RWPE2 (cell line): ENCODE results near the gene CDIP1.
A peak's percentile ranks its signal among the peaks of the same experiment; 100 is the strongest.

Experiments
- ATAC-seq: fragments of 200-7000 bp; cut with Tn5 transposase; 3 replicates; pipeline ENCODE4 v1.9.1; 2021; ENCODE audit warnings: low read depth
- DNase-seq: peaks from one replicate; pipeline ENCODE4 v3.0.0-alpha.2; 2020; ENCODE audit warnings: low spot score
- H3K27ac ChIP-seq: fragments of 450-650 bp; 2 replicates; pipeline ENCODE4 v1.5.1; 2017; ENCODE audit warnings: mild to moderate bottlenecking; ENCODE audit not compliant: poor library complexity, severe bottlenecking
- H3K27me3 ChIP-seq: fragments of 250-450 bp; sonication (Bioruptor Pico); 2 replicates; pipeline ENCODE4 v1.5.1; 2021; ENCODE audit warnings: mild to moderate bottlenecking, moderate library complexity; ENCODE audit not compliant: insufficient read depth, poor library complexity, severe bottlenecking
- H3K36me3 ChIP-seq: fragments of 250-450 bp; sonication (Bioruptor Pico); 2 replicates; pipeline ENCODE4 v1.5.1; 2020; ENCODE audit warnings: low read depth, mild to moderate bottlenecking, moderate library complexity
- H3K4me1 ChIP-seq: fragments of 250-450 bp; sonication (Bioruptor Pico); 2 replicates; pipeline ENCODE4 v1.5.1; 2021; ENCODE audit warnings: mild to moderate bottlenecking, moderate library complexity; ENCODE audit not compliant: insufficient read depth, poor library complexity, severe bottlenecking
- H3K4me3 ChIP-seq: fragments of 250-450 bp; sonication (Bioruptor Pico); 2 replicates; pipeline ENCODE4 v1.5.1; 2021; ENCODE audit warnings: mild to moderate bottlenecking, moderate library complexity; ENCODE audit not compliant: severe bottlenecking
- H3K9me3 ChIP-seq: fragments of 250-450 bp; sonication (Bioruptor Pico); 2 replicates; pipeline ENCODE4 v1.5.1; 2021; ENCODE audit warnings: mild to moderate bottlenecking, moderate library complexity; ENCODE audit not compliant: severe bottlenecking
- TF ChIP-seq, protein P1 (sequence below): fragments of 450-650 bp; IDR thresholded peaks from one replicate; pipeline ENCODE4 v1.5.1; 2017; ENCODE audit warnings: mild to moderate bottlenecking, moderate library complexity; ENCODE audit not compliant: poor library complexity, severe bottlenecking

Gene CDIP1

DNA sequence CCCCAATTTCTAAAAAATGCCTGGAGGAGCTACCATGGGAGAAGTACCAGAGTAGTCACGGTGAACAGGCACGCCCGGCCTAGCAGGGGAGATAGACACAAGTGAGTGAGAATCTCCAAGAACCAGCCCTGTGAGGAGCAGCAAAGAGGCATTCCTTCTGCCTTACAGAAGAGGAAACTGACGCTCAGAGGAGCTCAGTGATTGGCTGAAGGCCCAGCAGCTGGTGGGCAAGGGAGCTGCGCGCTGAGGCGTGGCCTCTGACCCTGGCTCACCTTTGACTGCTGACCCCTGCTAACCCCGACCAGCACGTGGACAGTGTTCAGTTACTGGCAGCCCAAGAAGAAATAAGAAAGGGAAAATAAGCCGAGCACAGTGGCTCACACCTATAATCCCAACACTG is 19.4 kb upstream of the CDIP1 start:
- DNase-seq (no peak), ATAC-seq (no peak)
- Histone ChIP-seq H3K27ac (no peak overlapping the region), H3K27me3 (no peaks in the 10 kb centered on the region), H3K4me1 (no peaks in the 10 kb centered on the region), H3K4me3 (no peak overlapping the region), H3K9me3 (no peaks in the 10 kb centered on the region), H3K36me3 (no peaks in the 10 kb centered on the region)
- TF ChIP-seq, protein P1, sequence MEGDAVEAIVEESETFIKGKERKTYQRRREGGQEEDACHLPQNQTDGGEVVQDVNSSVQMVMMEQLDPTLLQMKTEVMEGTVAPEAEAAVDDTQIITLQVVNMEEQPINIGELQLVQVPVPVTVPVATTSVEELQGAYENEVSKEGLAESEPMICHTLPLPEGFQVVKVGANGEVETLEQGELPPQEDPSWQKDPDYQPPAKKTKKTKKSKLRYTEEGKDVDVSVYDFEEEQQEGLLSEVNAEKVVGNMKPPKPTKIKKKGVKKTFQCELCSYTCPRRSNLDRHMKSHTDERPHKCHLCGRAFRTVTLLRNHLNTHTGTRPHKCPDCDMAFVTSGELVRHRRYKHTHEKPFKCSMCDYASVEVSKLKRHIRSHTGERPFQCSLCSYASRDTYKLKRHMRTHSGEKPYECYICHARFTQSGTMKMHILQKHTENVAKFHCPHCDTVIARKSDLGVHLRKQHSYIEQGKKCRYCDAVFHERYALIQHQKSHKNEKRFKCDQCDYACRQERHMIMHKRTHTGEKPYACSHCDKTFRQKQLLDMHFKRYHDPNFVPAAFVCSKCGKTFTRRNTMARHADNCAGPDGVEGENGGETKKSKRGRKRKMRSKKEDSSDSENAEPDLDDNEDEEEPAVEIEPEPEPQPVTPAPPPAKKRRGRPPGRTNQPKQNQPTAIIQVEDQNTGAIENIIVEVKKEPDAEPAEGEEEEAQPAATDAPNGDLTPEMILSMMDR: no peak

DNA sequence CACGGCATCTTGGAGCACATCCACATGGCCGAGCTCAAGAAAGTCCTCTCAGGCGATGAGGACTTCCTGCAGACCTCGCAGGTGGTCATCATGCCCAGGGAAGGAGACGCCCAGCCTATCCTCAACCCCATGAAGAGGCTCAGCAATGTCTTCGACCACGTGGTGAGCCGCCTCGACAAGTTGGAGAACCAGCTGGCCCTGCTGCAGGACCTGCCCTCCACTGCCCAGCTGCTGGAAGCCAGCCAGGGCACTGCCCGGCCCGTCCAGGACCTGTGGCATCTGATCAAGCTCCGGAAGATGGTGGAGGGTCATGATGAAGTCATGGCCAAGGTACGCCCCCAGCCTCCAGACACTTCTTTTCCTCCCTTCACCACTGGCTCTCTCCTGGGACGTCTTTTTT is 18.0 kb upstream of the CDIP1 start:
- H3K27ac ChIP-seq: no peak overlapping the region
- H3K9me3 ChIP-seq: no peaks in the 10 kb centered on the region
- no peak for ATAC-seq

DNA sequence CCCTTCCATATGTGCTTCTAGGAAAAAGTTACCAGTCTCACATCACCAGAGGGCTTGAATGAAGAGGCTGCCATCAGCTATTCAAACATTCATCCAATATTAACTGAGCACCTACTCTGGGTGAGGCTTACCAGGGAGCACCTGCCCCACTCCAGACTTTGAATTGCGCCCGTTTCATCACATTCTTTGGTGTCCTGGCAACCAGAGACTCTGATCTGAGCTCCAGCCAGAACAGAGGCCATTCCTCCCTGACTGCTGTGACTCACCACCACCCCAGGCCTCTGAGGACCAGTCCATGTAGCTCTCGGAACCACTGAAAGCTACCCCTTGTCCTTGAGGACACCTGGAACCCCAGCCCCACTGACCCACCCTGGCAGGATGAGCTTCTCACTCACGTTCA is 17.5 kb upstream of the CDIP1 start, which contains the start of gene C16orf96:
TSS of gene C16orf96 (plus strand) at position 229 of the 400 bp plus-strand sequence. CDS start at position 379, 150 bp downstream.
- DNase-seq (no peak), ATAC-seq (peak; percentile 48; the same call in 2 of the 3 replicates)
- Histone ChIP-seq H3K4me1 (no peaks in the 10 kb centered on the region), H3K9me3 (no peaks in the 10 kb centered on the region), H3K27ac (no peak within 1 kb of the TSS), H3K36me3 (no peaks in the 10 kb centered on the region), H3K4me3 (no peak within 1 kb of the TSS), H3K27me3 (no peaks in the 10 kb centered on the region)
- TF ChIP-seq, protein P1: no peak

More for the DNA sequence above, 18.0 kb upstream of the CDIP1 start:
- H3K27me3 ChIP-seq: no peaks in the 10 kb centered on the region
- no peak overlapping the region for H3K4me3 ChIP-seq
- TF ChIP-seq, protein P1: no peak
- DNase-seq: no peak
- H3K36me3 ChIP-seq: no peaks in the 10 kb centered on the region
- H3K4me1 ChIP-seq: no peaks in the 10 kb centered on the region

DNA sequence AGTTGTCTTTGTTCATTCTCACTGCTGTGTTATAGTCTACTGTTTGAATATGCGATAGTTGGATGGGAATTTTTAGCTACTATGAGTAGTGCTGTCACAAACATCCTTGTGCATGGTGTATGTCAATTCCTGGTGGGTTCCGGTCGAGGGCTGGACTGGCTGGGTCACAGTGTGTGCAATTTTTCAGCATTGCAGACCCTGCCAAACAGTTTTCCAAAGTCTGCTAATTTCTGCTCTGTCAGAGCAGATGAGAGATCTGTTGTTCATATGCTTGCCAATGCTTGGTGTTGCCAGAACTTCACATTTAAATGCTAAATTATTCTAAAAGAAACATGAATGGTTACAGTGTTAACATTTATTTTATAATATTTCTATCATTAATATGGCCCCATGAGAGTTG is 14.0 kb upstream of the CDIP1 start:
- Histone ChIP-seq H3K4me1 (no peaks in the 10 kb centered on the region), H3K27ac (no peak overlapping the region), H3K4me3 (no peak overlapping the region), H3K9me3 (no peaks in the 10 kb centered on the region), H3K27me3 (no peaks in the 10 kb centered on the region), H3K36me3 (no peaks in the 10 kb centered on the region)
- DNase-seq (no peak), ATAC-seq (no peak)
- TF ChIP-seq, protein P1: no peak

DNA sequence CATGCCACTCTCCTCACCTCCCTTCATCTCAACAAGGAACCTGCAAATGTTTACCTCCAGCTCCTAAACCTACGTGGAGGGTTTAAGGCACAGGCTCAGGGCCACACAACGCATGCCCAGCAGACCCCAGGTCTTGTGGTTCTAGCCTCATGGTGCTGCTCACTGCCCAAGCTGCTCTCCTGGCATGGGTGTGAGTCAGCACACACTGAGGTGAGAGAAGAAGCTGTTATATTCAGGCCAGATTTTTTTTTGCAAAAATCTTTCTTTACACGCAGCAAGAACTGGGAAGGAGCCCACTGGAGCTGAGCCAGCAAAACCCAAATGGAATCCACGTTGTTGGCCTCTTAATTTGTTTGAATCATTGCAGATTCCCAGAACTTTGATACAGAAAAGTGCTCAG is 12.0 kb upstream of the CDIP1 start:
- no peaks in the 10 kb centered on the region for H3K27me3 ChIP-seq
- no peak for DNase-seq
- no peak overlapping the region for H3K27ac ChIP-seq
- no peaks in the 10 kb centered on the region for H3K4me1 ChIP-seq
- H3K4me3 ChIP-seq: no peak overlapping the region
- TF ChIP-seq, protein P1: no peak
- H3K36me3 ChIP-seq: no peaks in the 10 kb centered on the region
- no peaks in the 10 kb centered on the region for H3K9me3 ChIP-seq
- ATAC-seq: no peak
